OCI-LY1 (cell line): ENCODE measurements around the gene RAB11B.

ENCODE experiments used
- EZH2 ChIP-seq: fragments of 200-600 bp; sonication (generic), shearing (Covaris generic); IDR thresholded peaks from 2 replicates; pipeline ENCODE4 v1.8.0; 2017; ENCODE audit warnings: borderline replicate concordance, mixed run types, mild to moderate bottlenecking, antibody characterized with exemption, low read length, moderate library complexity, mixed read lengths
- TF ChIP-seq, protein P1 (sequence below): fragments of 200-600 bp; sonication (generic), shearing (Covaris generic); IDR thresholded peaks from 2 replicates; pipeline ENCODE4 v1.5.1; 2017; ENCODE audit warnings: mild to moderate bottlenecking, antibody characterized with exemption, low read length, moderate library complexity, mixed read lengths

DNA sequence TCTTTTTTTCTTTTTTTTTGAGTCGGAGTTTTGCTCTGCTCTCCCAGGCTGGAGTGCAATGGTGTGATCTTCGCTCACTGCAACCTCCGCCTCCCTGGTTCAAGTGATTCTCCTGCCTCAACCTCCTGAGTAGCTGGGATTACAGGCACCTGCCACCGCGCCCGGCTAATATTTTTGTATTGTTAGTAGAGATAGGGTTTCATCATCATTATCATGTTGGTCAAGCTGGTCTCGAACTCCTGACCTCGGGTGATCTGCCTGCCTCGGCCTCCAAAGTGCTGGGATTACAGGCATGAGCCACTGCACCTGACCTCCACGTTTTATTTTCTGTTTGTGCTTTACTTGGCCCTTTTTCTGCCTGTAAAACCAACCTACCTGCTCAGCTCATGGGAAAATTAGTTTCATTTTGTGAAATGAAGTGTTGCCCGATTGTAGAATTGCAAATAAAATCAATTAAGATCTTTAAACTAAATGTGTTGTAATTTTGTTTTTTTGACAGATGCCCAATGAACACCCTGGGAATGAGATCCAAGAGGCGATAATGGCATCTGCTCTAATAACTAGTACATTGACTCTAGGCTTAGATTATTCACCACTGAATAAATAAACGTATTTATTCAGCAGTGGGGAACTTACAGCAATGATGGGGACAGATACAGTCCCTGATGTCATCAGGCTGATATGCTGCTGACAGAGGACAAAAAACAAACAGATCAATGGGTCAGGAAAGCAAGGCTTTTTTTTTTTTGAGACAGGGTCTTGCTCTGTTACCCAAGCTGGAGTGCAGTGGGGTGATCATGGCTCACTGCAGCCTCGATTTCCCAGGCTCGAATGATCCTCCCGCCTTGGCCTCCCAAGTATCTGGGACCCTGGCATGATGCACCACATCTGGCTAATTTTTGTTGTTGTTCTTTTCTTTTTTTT lies 2.2 kb upstream of the RAB11B start:
- TF ChIP-seq, protein P1, sequence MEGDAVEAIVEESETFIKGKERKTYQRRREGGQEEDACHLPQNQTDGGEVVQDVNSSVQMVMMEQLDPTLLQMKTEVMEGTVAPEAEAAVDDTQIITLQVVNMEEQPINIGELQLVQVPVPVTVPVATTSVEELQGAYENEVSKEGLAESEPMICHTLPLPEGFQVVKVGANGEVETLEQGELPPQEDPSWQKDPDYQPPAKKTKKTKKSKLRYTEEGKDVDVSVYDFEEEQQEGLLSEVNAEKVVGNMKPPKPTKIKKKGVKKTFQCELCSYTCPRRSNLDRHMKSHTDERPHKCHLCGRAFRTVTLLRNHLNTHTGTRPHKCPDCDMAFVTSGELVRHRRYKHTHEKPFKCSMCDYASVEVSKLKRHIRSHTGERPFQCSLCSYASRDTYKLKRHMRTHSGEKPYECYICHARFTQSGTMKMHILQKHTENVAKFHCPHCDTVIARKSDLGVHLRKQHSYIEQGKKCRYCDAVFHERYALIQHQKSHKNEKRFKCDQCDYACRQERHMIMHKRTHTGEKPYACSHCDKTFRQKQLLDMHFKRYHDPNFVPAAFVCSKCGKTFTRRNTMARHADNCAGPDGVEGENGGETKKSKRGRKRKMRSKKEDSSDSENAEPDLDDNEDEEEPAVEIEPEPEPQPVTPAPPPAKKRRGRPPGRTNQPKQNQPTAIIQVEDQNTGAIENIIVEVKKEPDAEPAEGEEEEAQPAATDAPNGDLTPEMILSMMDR, result no peak
- no peak for TF ChIP-seq EZH2
